Left ventricle myocardium superior (tissue), 1 donor: ENCODE results near the gene SULT4A1. TPM values are rescaled to one million over a fixed set of nuclear protein-coding genes. Genes with fewer than 3 reads are reported as not detected.
A peak's percentile ranks its signal among the peaks of the same experiment; 100 is the strongest.

Source experiments
- ATAC-seq: fragments of 200-7000 bp; cut with Tn5 transposase; one replicate; pipeline ENCODE4 v1.9.1; 2020; ENCODE audit warnings: mild to moderate bottlenecking, moderate library complexity
- DNase-seq: peaks from one replicate; pipeline ENCODE4 v3.0.0-alpha.2; 2020
- intact Hi-C: fragments of 100-400 bp; cut with micrococcal nuclease; formaldehyde crosslinking; loops from one replicate; pipeline ENCODE4 v1.11.0; 2022
- total RNA-seq: library from RNA; stranded (reverse); fragmentation: NEBNext Ultra II Directional; extraction: Animal tissue kit (Norgen Biotek cat#: 25700); gene quantifications from one replicate; pipeline ENCODE4 v1.2.1, GENCODE V29; 2021
- donor health status: DM: no; HTN: yes; CAD: no; lungs with severe emphysema.

Gene SULT4A1
- total RNA-seq, 1 donor from 2014 or later = 0.45 TPM

GRCh38 chr22:43889201-43889859 lies 27.0 kb upstream of the SULT4A1 start:
- no peak for ATAC-seq
- intact Hi-C loops = no loop called here
- DNase-seq = no peak

- ATAC-seq (no peak), DNase-seq (no peak)
- intact Hi-C loops = no loop called here
Observed at GRCh38 chr22:43888740-43889139, 26.4 kb upstream of the SULT4A1 start.

DNA sequence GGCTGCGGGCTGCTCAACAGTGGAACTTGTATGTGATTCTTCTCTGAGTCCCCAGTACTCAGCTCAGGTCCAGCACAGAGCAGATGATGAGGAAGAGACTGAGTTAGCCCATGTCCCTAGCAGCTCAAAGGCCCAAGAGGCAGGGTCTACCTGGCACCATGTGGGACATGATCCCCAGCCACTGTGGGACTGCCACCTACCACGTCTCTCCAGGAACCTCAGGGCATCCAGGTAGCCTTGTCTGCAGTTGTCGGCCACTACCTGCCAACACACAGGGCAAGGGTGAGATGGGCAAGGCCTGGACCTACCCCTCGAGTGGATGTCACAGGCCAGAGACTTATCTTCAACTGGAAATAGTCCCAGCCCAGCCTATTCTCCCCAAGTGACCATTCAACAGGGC lies 25.1 kb upstream of the SULT4A1 start:
- ATAC-seq = no peak
- DNase-seq = no peak
- intact Hi-C loops = no loop called here

DNA sequence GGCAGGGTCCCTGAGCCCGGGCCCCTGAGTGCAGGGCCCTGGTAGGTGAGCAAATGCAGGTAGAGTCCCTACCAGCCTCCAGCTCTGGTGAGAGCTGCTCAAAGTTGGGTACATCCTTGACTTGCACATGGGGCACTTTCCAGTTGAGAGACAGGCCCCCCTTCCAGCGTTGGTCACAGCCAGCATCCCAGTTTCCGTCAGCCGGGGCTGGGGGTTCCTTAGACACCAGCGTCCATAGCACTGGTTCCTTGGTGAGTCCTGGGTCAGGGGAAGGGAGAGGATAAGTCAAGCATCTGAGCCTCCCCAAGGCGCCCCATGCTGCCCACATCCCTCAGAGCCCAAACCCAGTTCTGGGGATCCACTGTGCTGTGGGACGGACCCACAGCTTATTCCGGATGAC lies 23.9 kb upstream of the SULT4A1 start:
- no peak for DNase-seq

DNA sequence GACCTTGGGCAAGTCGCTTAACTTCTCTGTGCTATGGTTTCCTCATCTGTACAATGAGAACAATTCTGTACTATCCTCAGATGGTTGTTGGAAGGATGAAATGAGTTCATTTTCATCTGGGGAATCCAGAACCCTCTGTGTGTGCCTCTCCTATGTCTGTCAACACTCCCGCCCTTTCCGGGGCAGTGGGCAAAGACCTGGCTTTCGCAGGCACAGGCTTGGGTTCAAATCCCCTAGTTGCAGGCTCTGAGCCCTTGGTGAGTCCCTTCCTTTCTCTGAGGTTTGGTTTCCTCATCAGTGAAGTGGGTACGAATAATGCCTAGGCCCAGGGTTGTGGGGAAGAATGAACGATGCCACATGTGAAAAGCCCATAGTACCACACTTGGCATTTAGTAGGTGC lies 23.5 kb upstream of the SULT4A1 start:
- DNase-seq (no peak), ATAC-seq (no peak)
- intact Hi-C loops = no loop called here

More for the DNA sequence above, 23.9 kb upstream of the SULT4A1 start:
- intact Hi-C loops = no loop called here
- ATAC-seq = no peak

DNA sequence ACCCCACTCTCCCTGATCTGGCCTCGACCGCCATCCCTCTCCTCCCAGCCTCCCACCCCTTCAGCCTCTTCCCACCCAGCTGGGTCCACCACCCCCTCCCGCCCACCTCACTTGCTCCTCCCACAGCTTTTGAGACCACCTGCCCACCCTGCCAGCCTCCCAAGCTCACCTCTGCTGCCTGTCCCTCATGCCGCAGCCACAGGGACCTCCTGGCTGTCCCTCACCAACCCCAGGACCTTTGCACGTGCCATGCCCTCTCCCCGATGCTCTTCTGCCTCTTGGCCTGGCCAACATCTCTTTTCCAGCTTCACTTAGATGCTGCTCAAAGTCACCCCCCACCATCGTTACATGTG lies 23.0 kb upstream of the SULT4A1 start:
- intact Hi-C loops = no loop called here
- no peak for DNase-seq
- no peak for ATAC-seq

- intact Hi-C loops = no loop called here
- ATAC-seq (peak; percentile 73), DNase-seq (peak; percentile 82)
Observed at GRCh38 chr22:43884600-43885318, 22.4 kb upstream of the SULT4A1 start.

DNA sequence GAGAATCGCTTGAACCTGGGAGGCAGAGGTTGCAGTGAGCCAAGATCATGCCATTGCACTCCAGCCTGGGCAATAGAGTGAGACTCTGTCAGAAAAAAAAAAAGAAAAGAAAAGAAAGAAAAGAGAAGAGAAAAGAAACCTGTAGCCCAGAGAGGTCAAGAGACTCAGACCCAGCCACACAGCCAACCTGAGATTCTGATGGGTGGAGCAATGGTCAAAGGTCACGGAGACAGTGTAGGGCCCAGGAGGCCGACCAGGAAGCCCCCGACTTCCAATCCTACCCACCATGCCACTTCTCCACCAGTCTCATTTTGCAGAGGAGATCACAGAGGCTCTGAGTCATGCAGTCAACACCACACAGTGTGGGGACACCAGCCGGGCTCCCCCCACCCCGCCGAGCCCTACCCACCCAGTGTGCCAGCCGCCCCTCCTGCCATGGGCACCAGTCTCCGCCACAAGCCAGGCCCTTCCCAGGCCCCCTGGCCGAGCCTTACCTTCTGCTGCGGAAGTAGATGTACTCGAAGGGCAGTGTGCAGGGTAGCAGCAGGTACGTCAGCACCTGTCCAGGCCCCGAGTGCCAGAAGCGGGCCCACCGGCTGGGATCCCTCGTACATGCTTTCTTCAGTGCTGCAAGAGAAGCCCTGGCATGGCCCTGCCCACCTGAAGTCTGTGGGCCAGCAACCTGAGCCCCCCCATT lies 21.6 kb upstream of the SULT4A1 start:
- intact Hi-C loops = no loop called here
- no peak for ATAC-seq
- no peak for DNase-seq

DNA sequence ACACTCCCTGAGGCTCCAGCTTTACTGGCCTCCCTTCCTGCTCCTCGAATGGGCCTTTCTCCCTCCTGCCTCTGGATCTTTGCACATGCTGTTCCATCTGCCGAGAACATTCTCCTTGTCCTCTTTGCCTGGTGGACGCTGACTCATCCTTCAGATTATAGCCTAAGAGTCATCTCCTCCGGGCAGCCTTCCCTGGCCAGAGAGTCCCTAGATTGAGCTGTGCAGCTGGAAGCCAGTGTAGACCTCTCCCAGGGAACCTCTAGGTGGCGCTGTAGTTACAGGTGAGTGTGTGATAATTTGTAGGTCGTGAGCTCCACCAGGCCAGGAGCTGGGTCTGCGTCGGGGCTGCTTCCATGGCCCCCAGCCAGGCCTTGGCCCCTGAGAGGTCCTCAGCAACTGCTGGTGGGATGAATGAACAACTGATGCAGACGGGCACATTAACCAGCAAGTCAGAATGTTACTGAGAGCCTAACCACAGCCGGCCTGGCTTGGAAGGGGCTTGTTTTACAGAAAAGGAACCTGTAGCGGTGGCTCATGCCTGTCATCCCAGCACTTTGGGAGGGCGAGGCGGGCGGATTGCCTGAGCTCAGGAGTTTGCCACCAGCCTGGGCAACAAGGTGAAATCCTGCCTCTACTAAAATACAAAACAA lies 20.8 kb upstream of the SULT4A1 start:
- ATAC-seq (no peak), DNase-seq (no peak)
- intact Hi-C loops = no loop called here

DNA sequence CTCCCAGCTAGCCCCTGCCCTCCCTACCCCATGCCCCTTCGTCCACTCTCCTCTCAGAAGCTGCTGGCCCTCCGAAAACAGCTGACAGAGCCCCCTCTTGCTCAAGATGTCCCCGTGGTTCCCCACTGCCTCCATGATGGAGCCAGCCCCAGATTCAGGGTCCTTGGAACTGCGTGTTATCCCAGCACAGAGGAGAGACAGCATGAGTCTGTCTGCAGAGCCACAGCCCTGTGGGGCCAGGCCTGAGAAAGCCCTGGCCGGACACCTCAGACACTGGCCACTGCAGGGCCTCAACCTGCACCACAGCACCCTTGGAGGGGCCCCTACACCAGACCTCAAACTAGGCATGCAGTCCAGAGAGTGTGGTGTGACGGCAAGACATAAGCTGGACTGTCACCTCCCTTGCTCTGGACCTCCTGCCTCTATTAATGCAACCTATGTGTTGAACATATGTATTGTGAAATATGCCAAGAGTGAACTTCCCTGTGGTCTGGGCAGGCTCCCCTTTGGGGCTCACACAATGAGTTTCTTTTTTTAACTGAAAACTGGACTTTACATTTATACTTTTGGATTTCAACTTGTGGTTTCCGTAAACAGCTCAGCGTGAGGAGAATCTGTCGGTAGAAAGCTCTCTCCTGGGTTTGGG lies 19.9 kb upstream of the SULT4A1 start:
- DNase-seq (no peak), ATAC-seq (no peak)
- intact Hi-C loops = no loop called here

DNA sequence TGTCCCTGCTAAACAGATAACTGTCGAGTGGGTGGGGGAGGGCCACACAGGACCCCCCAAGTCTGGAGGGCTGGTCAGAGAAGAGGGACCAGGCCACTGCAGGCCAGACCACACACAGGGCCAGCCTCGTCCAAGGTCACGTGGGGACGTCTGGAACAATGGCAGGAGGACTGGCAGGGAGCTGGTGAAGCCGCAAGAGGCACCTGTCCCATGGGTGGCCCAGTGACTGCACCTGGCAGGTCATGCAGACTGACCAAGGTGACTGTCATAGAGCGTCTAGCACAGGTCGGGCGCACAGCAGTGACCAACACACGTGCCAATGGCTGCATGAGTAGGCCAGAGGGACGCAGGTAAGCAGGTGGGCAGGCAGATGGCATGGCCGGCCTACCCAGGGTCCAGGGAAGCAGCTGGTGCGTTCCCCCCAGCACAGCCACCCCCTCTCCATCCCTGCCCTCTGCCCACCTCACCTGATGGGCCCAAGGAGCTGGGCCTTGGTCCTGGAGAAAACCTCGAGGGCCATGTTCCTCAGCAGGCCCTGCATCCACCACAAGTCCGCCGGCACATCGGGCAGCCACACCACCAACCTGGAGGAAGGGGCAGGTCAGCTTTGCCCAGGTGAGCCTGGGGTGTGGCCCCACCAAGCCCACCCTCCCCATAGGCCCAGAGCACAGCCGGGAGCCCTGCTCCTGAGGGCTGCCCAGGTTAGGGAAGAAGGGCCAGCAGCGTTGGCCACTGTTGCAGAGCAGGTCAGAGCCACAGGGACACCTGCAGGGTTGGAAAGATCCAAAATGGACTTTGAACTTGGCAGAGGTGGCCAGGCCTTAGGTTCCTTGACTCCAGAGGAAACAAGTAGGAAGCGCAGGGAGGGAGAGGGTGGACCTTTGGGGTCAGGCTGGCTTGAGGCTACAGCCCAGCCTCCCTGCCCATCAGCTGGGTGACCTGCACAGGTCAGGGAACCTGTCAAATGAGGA lies 19.1 kb upstream of the SULT4A1 start:
- ATAC-seq (no peak), DNase-seq (peak; percentile 11)
- intact Hi-C loops = no loop called here

- no peak for DNase-seq
- ATAC-seq = no peak
- intact Hi-C loops = no loop called here
Observed at GRCh38 chr22:43880541-43880991, 18.3 kb upstream of the SULT4A1 start.

DNA sequence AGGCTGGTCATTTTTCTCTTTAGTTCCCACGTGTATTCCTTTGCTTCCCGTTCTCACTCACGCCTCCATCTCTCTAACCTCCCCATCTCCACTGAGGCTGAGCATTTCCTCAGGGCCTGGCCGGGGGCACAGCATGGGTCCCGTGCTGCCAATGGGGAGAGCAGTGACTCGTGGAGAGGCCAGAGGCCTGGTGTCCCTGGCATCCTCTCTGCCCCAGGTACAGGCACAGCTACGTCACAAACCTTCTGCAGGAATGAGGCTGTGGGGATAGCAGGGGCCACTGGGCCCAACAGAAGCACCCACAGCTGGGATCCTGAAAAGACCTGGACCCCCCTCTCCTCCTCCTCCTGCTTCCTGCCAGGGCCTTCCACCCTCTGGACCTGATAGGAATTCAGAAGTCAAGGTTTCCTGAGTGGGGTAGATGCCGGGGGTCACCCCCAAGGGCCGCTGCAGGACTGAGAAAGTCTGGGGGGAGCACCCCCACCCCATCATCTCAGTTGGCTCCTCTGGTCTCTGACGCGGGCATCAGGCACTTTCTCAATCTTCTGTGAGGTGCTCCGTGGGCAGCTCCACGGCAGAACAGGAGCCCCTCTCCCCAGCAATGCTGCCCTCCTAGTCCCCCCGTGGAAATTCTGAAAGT lies 17.7 kb upstream of the SULT4A1 start:
- ATAC-seq = no peak
- intact Hi-C loops = no loop called here
- DNase-seq = no peak

DNA sequence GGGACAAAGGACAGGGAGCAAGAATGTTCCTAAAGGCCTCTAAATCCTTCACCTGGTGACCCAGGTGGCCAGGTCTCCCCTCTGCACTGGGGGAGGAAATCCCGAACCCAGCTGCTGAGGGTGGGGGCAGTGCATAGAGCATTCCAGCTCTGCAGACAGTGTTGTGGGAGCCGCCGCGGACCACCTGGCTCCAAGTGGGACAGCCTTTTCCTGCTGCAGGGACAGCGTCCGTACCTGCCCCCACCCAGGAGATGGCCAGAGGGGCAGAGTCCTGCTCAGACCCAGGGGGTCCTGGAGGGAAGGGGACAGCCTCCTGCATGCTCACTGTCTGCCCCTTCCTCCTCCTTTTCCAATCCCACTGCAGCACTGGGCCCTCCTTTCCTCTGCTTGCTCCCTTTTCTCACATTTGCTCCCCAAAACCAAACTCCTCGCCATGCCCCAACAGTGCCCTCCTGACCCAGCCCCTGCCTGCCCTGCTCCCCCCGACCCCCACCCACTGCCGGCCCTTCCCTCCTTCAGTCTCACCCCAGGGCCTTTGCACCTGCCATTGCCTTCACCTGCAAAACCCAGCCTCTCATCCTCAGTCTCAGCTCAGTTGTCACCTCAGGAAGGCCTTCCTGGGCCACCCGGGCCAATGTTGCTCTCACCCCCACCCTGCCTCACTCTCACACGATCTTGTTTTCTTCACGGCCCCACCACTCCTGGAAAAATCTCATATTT lies 16.7 kb upstream of the SULT4A1 start:
- intact Hi-C loops = no loop called here
- peak; percentile 9 for DNase-seq
- no peak for ATAC-seq

DNA sequence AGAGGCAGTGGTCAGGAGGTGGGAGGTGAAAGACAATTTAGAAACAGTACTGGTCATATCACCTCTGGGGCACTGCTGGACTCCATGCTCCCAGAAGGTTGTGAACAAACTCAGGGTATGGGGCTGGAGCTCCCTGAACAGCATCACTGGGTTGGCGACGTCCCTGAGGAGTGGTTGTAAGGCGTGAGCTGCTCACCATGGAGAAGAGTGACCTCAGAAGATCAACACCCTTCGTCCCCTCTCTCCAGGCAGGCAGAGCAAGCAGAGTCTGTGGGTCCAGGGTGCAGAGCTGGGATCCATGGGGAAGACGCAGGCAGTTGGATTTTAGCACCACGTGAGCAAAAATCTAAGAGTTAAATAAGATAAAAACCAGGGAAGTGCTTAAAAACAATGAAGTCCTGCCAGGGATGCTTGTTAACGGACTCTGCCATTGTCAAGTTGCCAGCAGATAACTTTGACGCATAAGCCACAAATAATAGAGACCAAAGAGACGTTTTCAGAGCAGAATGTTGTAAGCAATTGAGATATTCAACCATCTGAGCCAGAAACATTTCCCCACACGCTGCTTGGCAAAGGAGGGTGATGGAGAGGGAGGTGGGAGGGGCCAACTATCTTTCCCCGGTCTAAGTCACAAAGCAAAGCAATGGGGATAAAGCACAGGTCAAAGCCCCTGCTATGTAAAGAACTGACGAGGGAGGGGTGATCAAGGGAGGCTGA lies 15.9 kb upstream of the SULT4A1 start:
- ATAC-seq = no peak
- DNase-seq = no peak
- intact Hi-C loops = no loop called here

DNA sequence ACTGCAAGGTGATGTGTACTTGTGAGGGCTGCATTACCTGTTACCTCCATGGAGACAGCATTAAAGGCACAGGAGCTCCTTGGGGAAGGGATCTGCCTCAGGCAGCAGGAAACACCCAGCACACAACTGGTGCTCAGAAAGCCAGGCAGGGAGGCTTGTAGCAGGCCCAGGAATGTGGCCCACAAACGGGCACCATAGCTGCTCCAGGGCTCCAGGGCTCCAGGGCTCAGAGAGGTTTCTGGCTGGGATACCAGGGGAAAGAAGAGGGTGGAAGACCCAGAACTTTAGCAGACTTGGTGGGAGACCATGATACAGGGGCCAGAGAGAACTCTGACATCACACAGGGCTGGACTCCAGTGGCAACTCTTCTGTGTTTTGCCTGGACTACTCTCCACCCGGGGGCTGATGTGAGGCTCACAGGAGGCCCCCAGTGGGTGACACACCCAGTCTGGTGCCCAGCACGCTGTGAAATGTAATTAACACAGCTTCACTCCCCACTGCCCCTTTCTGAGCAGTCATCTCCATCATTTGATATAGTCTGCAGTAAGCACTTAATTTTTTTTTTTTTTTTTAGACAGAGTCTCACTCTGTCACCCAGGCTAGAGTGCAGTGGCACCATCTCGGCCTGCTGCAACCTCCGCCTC lies 14.7 kb upstream of the SULT4A1 start:
- intact Hi-C loops = no loop called here
- ATAC-seq = no peak
- no peak for DNase-seq
